GM12873 (cell line): Measurements from ENCODE around the gene PTPN6.

Experiments used
- CTCF ChIP-seq: IDR thresholded peaks from 2 replicates; pipeline ENCODE4 v1.5.1; 2012; ENCODE audit warnings: low read depth, mild to moderate bottlenecking, moderate library complexity, low read length, control low read depth; ENCODE audit not compliant: insufficient read depth; ENCODE audit errors: missing control alignments

The PTPN6 gene

GRCh38 chr12:6950811-6951540 lies at the start of gene PTPN6:
Gene PTPN6 (plus strand): TSS chr12:6951356. CDS start chr12:6951513, 157 bp downstream.
- TF ChIP-seq CTCF, result no peak

- no peak for TF ChIP-seq CTCF
Observed at GRCh38 chr12:6902448-6902847, 48.7 kb upstream of the PTPN6 start.

- TF ChIP-seq CTCF, result no peak
Observed at GRCh38 chr12:6903722-6904121, 47.4 kb upstream of the PTPN6 start.

GRCh38 chr12:6904280-6905276 lies 46.6 kb upstream of the PTPN6 start, which contains the start of gene LRRC23:
Gene LRRC23 (plus strand): TSS chr12:6904822. CDS start chr12:6905634, 812 bp downstream.
- TF ChIP-seq CTCF, result no peak

GRCh38 chr12:6905414-6906040 lies 45.6 kb upstream of the PTPN6 start:
- no peak for TF ChIP-seq CTCF

GRCh38 chr12:6909421-6910145 lies 41.6 kb upstream of the PTPN6 start:
- no peak for TF ChIP-seq CTCF
